Activated T-cell treated with anti-CD3 and anti-CD28 coated beads, Interleukin-2, amount 50 U/mL, for 4 hours (primary cell): ENCODE results near the gene PITPNM3. TPM values are rescaled to one million over a fixed set of nuclear protein-coding genes. Genes with fewer than 3 reads are reported as not detected.
A peak's percentile ranks its signal among the peaks of the same experiment; 100 is the strongest.

Experiments
- ATAC-seq, 2 donors: fragments of 200-7000 bp; cut with Tn5 transposase; one replicate each; pipeline ENCODE4 v1.10.0; 2021
- DNase-seq: peaks from one replicate; pipeline ENCODE4 v3.0.0-alpha.2; 2020
- H3K27me3 Mint-ChIP-seq: one replicate; pipeline ENCODE4 v1.8.0; 2021; ENCODE audit warnings: low read depth, mixed read lengths
- H3K36me3 Mint-ChIP-seq: one replicate; pipeline ENCODE4 v1.8.0; 2022; ENCODE audit warnings: mixed read lengths; ENCODE audit not compliant: insufficient read depth
- H3K4me1 Mint-ChIP-seq: one replicate; pipeline ENCODE4 v1.8.0; 2021; ENCODE audit warnings: low read depth, mixed read lengths
- H3K4me3 Mint-ChIP-seq: one replicate; pipeline ENCODE4 v1.8.0; 2021; ENCODE audit warnings: mild to moderate bottlenecking, moderate library complexity, mixed read lengths
- H3K9me3 Mint-ChIP-seq: one replicate; pipeline ENCODE4 v1.8.0; 2021; ENCODE audit warnings: mixed read lengths
- total RNA-seq, 3 donors: library from RNA; stranded (reverse); gene quantifications; one replicate each; pipeline ENCODE4 v1.2.1, GENCODE V29; 2021

PITPNM3 gene
- total RNA-seq, 3 donors from 2014 or later = 0.33 to 0.58 (median 0.56) TPM

- H3K4me3 Mint-ChIP-seq = no peak overlapping the region
- H3K27me3 Mint-ChIP-seq = peaks cover 18% of the 10 kb centered on the region
- DNase-seq (no peak), ATAC-seq (no peak)
- peaks cover 18% of the 10 kb centered on the region for H3K4me1 Mint-ChIP-seq
- peaks cover 3% of the 10 kb centered on the region for H3K36me3 Mint-ChIP-seq
- peaks cover 11% of the 10 kb centered on the region for H3K9me3 Mint-ChIP-seq
Measured at GRCh38 chr17:6426356-6427101, 129.8 kb downstream of the PITPNM3 start.

GRCh38 chr17:6425407-6425806 is 130.9 kb downstream of the PITPNM3 start:
- ATAC-seq = no peak
- DNase-seq = no peak
- peaks cover 18% of the 10 kb centered on the region for H3K4me1 Mint-ChIP-seq
- no peak overlapping the region for H3K4me3 Mint-ChIP-seq
- H3K27me3 Mint-ChIP-seq = peaks cover 19% of the 10 kb centered on the region
- H3K36me3 Mint-ChIP-seq = peaks cover 3% of the 10 kb centered on the region
- H3K9me3 Mint-ChIP-seq = peaks cover 5% of the 10 kb centered on the region

GRCh38 chr17:6423931-6424330 is 132.4 kb downstream of the PITPNM3 start:
- no peak for ATAC-seq

GRCh38 chr17:6422654-6423241 is 133.6 kb downstream of the PITPNM3 start:
- Mint-ChIP-seq H3K9me3 (no peaks in the 10 kb centered on the region), H3K36me3 (no peaks in the 10 kb centered on the region), H3K4me3 (no peak overlapping the region), H3K27me3 (peaks cover 19% of the 10 kb centered on the region), H3K4me1 (peaks cover 10% of the 10 kb centered on the region)
- ATAC-seq (no peak), DNase-seq (no peak)

More at GRCh38 chr17:6423931-6424330, 132.4 kb downstream of the PITPNM3 start:
- Mint-ChIP-seq H3K4me3 (no peak overlapping the region), H3K9me3 (no peaks in the 10 kb centered on the region), H3K4me1 (peaks cover 18% of the 10 kb centered on the region), H3K36me3 (no peaks in the 10 kb centered on the region), H3K27me3 (peaks cover 19% of the 10 kb centered on the region)
- DNase-seq = no peak

- peak; percentile 64 to 75 for ATAC-seq
- Mint-ChIP-seq H3K4me3 (no peak overlapping the region), H3K36me3 (no peaks in the 10 kb centered on the region), H3K4me1 (peaks cover 2% of the 10 kb centered on the region), H3K27me3 (peaks cover 19% of the 10 kb centered on the region), H3K9me3 (no peaks in the 10 kb centered on the region)
- DNase-seq = peak; percentile 63
Measured at GRCh38 chr17:6421700-6422604, 134.4 kb downstream of the PITPNM3 start.

- ATAC-seq (peak; percentile 35 to 50), DNase-seq (no peak)
Measured at GRCh38 chr17:6420173-6420641, 136.1 kb downstream of the PITPNM3 start.

GRCh38 chr17:6415616-6416015 is 140.7 kb downstream of the PITPNM3 start:
- Mint-ChIP-seq H3K4me3 (no peak overlapping the region), H3K4me1 (no peaks in the 10 kb centered on the region), H3K9me3 (no peaks in the 10 kb centered on the region), H3K27me3 (peaks cover 19% of the 10 kb centered on the region), H3K36me3 (no peaks in the 10 kb centered on the region)
- no peak for DNase-seq
- no peak for ATAC-seq

More at GRCh38 chr17:6420173-6420641, 136.1 kb downstream of the PITPNM3 start:
- no peaks in the 10 kb centered on the region for H3K4me1 Mint-ChIP-seq
- peaks cover 24% of the 10 kb centered on the region for H3K27me3 Mint-ChIP-seq
- no peaks in the 10 kb centered on the region for H3K9me3 Mint-ChIP-seq
- no peak overlapping the region for H3K4me3 Mint-ChIP-seq
- no peaks in the 10 kb centered on the region for H3K36me3 Mint-ChIP-seq

- H3K4me3 Mint-ChIP-seq = no peak overlapping the region
- no peak for DNase-seq
- peaks cover 26% of the 10 kb centered on the region for H3K27me3 Mint-ChIP-seq
- H3K36me3 Mint-ChIP-seq = no peaks in the 10 kb centered on the region
- H3K9me3 Mint-ChIP-seq = no peaks in the 10 kb centered on the region
- peak; percentile 53 to 59 for ATAC-seq
- no peaks in the 10 kb centered on the region for H3K4me1 Mint-ChIP-seq
Measured at GRCh38 chr17:6413065-6413464, 143.3 kb downstream of the PITPNM3 start.

GRCh38 chr17:6408735-6409134 is 147.6 kb downstream of the PITPNM3 start:
- Mint-ChIP-seq H3K27me3 (peaks cover 28% of the 10 kb centered on the region), H3K36me3 (no peaks in the 10 kb centered on the region), H3K4me1 (no peaks in the 10 kb centered on the region), H3K4me3 (no peak overlapping the region), H3K9me3 (no peaks in the 10 kb centered on the region)
- ATAC-seq = no peak
- no peak for DNase-seq

GRCh38 chr17:6408276-6408675 is 148.1 kb downstream of the PITPNM3 start:
- Mint-ChIP-seq H3K27me3 (peaks cover 27% of the 10 kb centered on the region), H3K4me1 (no peaks in the 10 kb centered on the region), H3K4me3 (no peak overlapping the region), H3K9me3 (no peaks in the 10 kb centered on the region), H3K36me3 (no peaks in the 10 kb centered on the region)
- DNase-seq (no peak), ATAC-seq (no peak)

- Mint-ChIP-seq H3K9me3 (peaks cover 5% of the 10 kb centered on the region), H3K4me1 (no peaks in the 10 kb centered on the region), H3K27me3 (peaks cover 16% of the 10 kb centered on the region), H3K36me3 (no peaks in the 10 kb centered on the region), H3K4me3 (no peak overlapping the region)
- ATAC-seq (no peak), DNase-seq (no peak)
Measured at GRCh38 chr17:6402258-6402657, 154.1 kb downstream of the PITPNM3 start.

Other genes starting within 250 kb of the PITPNM3 start
- not detected for gene AIPL1, start 121.4 kb downstream of the PITPNM3 start, total RNA-seq
- 1 to 10 TPM in 2 of 3 donors, under 1 TPM in 1; 0.82 to 1.9 (median 1.7) TPM for gene PIMREG, start 112.1 kb downstream of the PITPNM3 start, total RNA-seq
- 10 to 100 TPM; 16.9 to 19.2 (median 17.1) TPM for gene KIAA0753, start 84.2 kb upstream of the PITPNM3 start, total RNA-seq
- gene TXNDC17, start 84.5 kb upstream of the PITPNM3 start, total RNA-seq = 100 to 1,000 TPM; 107 to 122 (median 108) TPM
- 10 to 100 TPM; 20.6 to 28.1 (median 25.2) TPM for gene MED31, start 95.0 kb upstream of the PITPNM3 start, total RNA-seq
- gene C17orf100, start 95.2 kb upstream of the PITPNM3 start, total RNA-seq = 1 to 10 TPM in 2 of 3 donors, under 1 TPM in 1; 0.90 to 1.8 (median 1.1) TPM
- gene SLC13A5, start 156.8 kb upstream of the PITPNM3 start, total RNA-seq = under 1 TPM in 1 of 3 donors, not detected in 2; 0.13 TPM
- gene XAF1, start 199.5 kb upstream of the PITPNM3 start, total RNA-seq = 10 to 100 TPM in 1 of 3 donors, 1 to 10 TPM in 2; 3.9 to 10.1 (median 7.8) TPM
- gene FBXO39, start 219.7 kb upstream of the PITPNM3 start, total RNA-seq = not detected